Fibroblast of lung (primary cell): ENCODE measurements around the gene ST6GALNAC3. TPM values are rescaled to one million over a fixed set of nuclear protein-coding genes. Genes with fewer than 3 reads are reported as not detected.

Experiments used
- DNase-seq, 2 donors: peaks; one replicate each; pipeline versions ENCODE4 v3.0.0 to v3.0.0-alpha.2; 2010; ENCODE audit warnings: low read depth in 2 of 2
- H2AFZ ChIP-seq: 2 replicates; pipeline ENCODE4 v1.5.1; 2012; ENCODE audit warnings: low read length, control low read depth, inconsistent platforms
- H3K27ac ChIP-seq: 2 replicates; pipeline ENCODE4 v1.5.1; 2011; ENCODE audit warnings: low read length, control low read depth; ENCODE audit not compliant: insufficient read depth
- H3K27me3 ChIP-seq: 2 replicates; pipeline ENCODE4 v1.5.1; 2011; ENCODE audit warnings: mild to moderate bottlenecking, low read length; ENCODE audit not compliant: control insufficient read depth, insufficient read depth
- H3K36me3 ChIP-seq: 2 replicates; pipeline ENCODE4 v1.5.1; 2011; ENCODE audit warnings: low read length; ENCODE audit not compliant: control insufficient read depth, insufficient read depth
- H3K4me1 ChIP-seq: 2 replicates; pipeline ENCODE4 v1.5.1; 2011; ENCODE audit warnings: low read length; ENCODE audit not compliant: control insufficient read depth, insufficient read depth; ENCODE audit errors: extremely low read depth
- H3K4me2 ChIP-seq: 2 replicates; pipeline ENCODE4 v1.5.1; 2011; ENCODE audit warnings: low read length, control low read depth; ENCODE audit not compliant: insufficient read depth; ENCODE audit errors: extremely low read depth
- H3K4me3 ChIP-seq, 4 experiments: fragments of 200-600 bp in 1 of 4; sonication (generic) in 1 of 4; replicated peaks in 1 of 4; 2 replicates each; pipeline ENCODE4 v1.5.1; 2011 to 2016; ENCODE audit warnings: low read length in 4 of 4, low read depth in 3 of 4, mild to moderate bottlenecking in 3 of 4, control low read depth in 2 of 4, inconsistent platforms in 1 of 4, mixed read lengths in 1 of 4; ENCODE audit not compliant: insufficient read depth in 1 of 4; ENCODE audit errors: control extremely low read depth in 1 of 4
- H3K79me2 ChIP-seq: 2 replicates; pipeline ENCODE4 v1.5.1; 2012; ENCODE audit warnings: mild to moderate bottlenecking, low read length, inconsistent platforms; ENCODE audit not compliant: control insufficient read depth, insufficient read depth
- H3K9ac ChIP-seq: 2 replicates; pipeline ENCODE4 v1.5.1; 2011; ENCODE audit warnings: mild to moderate bottlenecking, low read length, control low read depth; ENCODE audit not compliant: insufficient read depth
- H3K9me3 ChIP-seq: 2 replicates; pipeline ENCODE4 v1.5.1; 2012; ENCODE audit warnings: low read depth, low read length; ENCODE audit not compliant: control insufficient read depth, insufficient read depth
- H4K20me1 ChIP-seq: 2 replicates; pipeline ENCODE4 v1.5.1; 2011; ENCODE audit warnings: low read length; ENCODE audit not compliant: control insufficient read depth, insufficient read depth; ENCODE audit errors: extremely low read depth
- EZH2 ChIP-seq: IDR thresholded peaks from 2 replicates; pipeline ENCODE4 v1.5.1; 2012; ENCODE audit warnings: low read length, control low read depth, mild to moderate bottlenecking; ENCODE audit errors: missing control alignments
- polyA plus RNA-seq, 2 donors: library from polyadenylated mRNA; depleted of rRNA in 1 of 2; stranded (reverse) in 1 of 2; unstranded in 1 of 2; fragments of >200 nt; gene quantifications; 2 replicates each; pipeline ENCODE4 v1.2.1, GENCODE V29; 2011 to 2012; ENCODE audit warnings: missing spikeins in 1 of 2
- total RNA-seq: library from RNA; depleted of rRNA; stranded (reverse); fragments of >200 nt; gene quantifications from 2 replicates; pipeline ENCODE4 v1.2.1, GENCODE V29; 2014
- TF ChIP-seq, protein P1 (sequence below), 2 donors: IDR thresholded peaks in 1 of 2; conservative IDR thresholded peaks in 1 of 2; 1 replicate in 1 of 2; 2 replicates in 1 of 2; pipeline ENCODE4 v1.5.1; 2011 to 2012; ENCODE audit warnings: low read length in 2 of 2, control low read depth in 1 of 2, inconsistent platforms in 1 of 2, low read depth in 1 of 2, mild to moderate bottlenecking in 1 of 2

Gene ST6GALNAC3
- total and polyA plus RNA-seq, 2 donors (not counting 1 experiment from before 2014, with no cell fraction given): 0.34 to 0.66 TPM

DNA sequence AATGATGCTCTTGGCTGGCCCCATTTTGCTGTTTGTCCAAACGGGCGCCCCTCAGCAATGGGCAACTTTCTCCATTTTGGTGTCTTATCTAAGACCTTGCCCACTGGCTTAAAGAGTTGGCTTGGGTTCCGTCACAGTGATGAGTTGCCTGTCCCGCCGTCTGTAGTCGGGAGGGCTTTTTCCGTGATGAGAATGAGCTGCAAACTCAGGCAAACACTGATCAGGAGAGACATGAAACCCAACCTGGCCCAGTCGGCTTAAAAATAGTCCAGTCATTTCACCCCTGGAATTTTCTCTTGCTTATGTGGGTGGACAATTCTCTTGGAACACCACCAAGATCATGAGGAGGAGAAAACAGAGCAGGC, 79.3 kb downstream of the ST6GALNAC3 start:
- H3K9ac ChIP-seq: no peak overlapping the region

DNA sequence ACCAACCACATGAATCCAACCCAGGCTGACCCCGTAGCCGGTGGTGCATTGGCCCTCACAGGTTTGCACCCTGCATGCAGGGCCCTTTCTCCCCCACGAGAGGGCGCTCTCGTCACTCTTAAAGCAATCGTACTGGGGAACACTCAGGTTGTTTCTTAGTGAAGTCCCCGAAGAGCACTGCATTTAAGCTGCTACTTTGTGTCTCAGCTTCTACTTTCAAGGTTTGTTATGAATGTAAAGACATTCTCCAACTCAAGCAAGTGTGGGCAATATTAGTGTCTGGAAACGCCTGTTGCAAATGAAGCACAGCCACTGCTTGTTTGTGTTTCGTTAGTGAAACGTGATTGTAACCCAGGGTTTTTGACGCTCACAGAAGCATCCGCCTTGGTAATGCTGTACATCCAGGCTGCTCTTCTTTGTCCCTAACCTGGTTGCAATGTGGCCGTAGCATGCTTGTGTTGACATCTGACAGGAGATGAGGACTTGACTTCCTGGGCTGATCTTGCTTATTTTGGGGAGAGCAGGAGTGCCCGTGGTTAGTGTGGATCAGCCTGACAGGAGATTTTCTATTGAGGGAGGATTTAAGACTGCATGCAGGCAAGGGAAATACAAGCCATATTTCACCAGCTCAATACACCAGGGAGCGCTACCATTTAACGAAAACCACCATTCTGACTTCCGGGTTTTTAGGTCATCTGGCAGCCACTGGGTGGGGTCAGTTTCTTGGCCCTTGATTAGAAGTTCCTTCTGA, 79.8 kb downstream of the ST6GALNAC3 start:
- no peak overlapping the region for H3K9ac ChIP-seq
- H3K4me1 ChIP-seq: no peaks in the 10 kb centered on the region
- no peaks in the 10 kb centered on the region for H3K36me3 ChIP-seq
- TF ChIP-seq EZH2: no peak
- TF ChIP-seq, protein P1, sequence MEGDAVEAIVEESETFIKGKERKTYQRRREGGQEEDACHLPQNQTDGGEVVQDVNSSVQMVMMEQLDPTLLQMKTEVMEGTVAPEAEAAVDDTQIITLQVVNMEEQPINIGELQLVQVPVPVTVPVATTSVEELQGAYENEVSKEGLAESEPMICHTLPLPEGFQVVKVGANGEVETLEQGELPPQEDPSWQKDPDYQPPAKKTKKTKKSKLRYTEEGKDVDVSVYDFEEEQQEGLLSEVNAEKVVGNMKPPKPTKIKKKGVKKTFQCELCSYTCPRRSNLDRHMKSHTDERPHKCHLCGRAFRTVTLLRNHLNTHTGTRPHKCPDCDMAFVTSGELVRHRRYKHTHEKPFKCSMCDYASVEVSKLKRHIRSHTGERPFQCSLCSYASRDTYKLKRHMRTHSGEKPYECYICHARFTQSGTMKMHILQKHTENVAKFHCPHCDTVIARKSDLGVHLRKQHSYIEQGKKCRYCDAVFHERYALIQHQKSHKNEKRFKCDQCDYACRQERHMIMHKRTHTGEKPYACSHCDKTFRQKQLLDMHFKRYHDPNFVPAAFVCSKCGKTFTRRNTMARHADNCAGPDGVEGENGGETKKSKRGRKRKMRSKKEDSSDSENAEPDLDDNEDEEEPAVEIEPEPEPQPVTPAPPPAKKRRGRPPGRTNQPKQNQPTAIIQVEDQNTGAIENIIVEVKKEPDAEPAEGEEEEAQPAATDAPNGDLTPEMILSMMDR (conservative IDR thresholded peaks at IDR 0.05 in 1 of 2, IDR thresholded peaks at IDR 0.05 in 1 of 2; ENCODE audit: low read depth in 1 of 2, low read length in 2 of 2): peak; percentile 95 to 98
- no peak overlapping the region for H3K27ac ChIP-seq
- peak; percentile 57 to 77 for DNase-seq
- H3K4me2 ChIP-seq: peak overlapping the region; percentile 96
- H3K9me3 ChIP-seq: no peaks in the 10 kb centered on the region
- no peaks in the 10 kb centered on the region for H4K20me1 ChIP-seq
- peak overlapping the region; percentile 24 to 52 (median 39) for H3K4me3 ChIP-seq
- H2AFZ ChIP-seq: peak overlapping the region; percentile 94
- H3K79me2 ChIP-seq: no peaks in the 10 kb centered on the region
- H3K27me3 ChIP-seq: no peaks in the 10 kb centered on the region

More for the DNA sequence above, 79.3 kb downstream of the ST6GALNAC3 start:
- no peaks in the 10 kb centered on the region for H3K36me3 ChIP-seq
- H2AFZ ChIP-seq: no peak overlapping the region
- no peaks in the 10 kb centered on the region for H3K9me3 ChIP-seq
- H3K27me3 ChIP-seq: no peaks in the 10 kb centered on the region
- H3K27ac ChIP-seq: no peak overlapping the region
- H3K4me3 ChIP-seq: no peak overlapping the region
- no peak for DNase-seq
- H3K79me2 ChIP-seq: no peaks in the 10 kb centered on the region
- no peak overlapping the region for H3K4me2 ChIP-seq
- no peaks in the 10 kb centered on the region for H4K20me1 ChIP-seq
- TF ChIP-seq EZH2: no peak
- no peaks in the 10 kb centered on the region for H3K4me1 ChIP-seq

DNA sequence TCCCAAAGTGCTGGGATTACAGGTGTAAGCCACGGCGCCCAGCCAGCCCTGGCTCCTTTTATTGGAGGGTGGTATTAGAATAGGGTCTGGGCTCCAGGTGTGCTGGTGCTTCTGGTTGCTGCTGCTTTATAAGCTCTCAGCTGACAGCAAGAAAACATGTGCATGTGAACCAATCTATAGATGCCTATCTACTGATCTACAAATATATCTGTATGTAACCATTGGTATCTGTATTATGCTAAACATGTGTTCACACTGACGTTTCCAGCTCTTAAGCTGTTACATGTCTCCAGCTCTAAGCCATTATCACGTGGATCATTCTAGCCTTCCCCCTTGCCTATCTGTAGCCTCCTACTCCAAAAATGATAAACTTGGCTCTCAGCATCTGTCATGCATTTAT, 82.4 kb downstream of the ST6GALNAC3 start:
- Histone ChIP-seq H3K9ac (no peak overlapping the region), H3K27me3 (no peaks in the 10 kb centered on the region), H3K79me2 (no peaks in the 10 kb centered on the region), H3K4me2 (no peak overlapping the region), H2AFZ (no peak overlapping the region), H3K4me1 (no peaks in the 10 kb centered on the region), H3K4me3 (no peak overlapping the region), H3K27ac (no peak overlapping the region), H3K9me3 (no peaks in the 10 kb centered on the region), H3K36me3 (no peaks in the 10 kb centered on the region), H4K20me1 (no peaks in the 10 kb centered on the region)
- no peak for TF ChIP-seq EZH2
- TF ChIP-seq, protein P1 (conservative IDR thresholded peaks at IDR 0.05 in 1 of 2, IDR thresholded peaks at IDR 0.05 in 1 of 2; ENCODE audit: low read depth in 1 of 2, low read length in 2 of 2): no peak
- no peak for DNase-seq
